Measurements from ENCODE around the gene IMPG1. TPM values are rescaled to one million over a fixed set of nuclear protein-coding genes. Genes with fewer than 3 reads are reported as not detected.

The IMPG1 gene
- total and polyA plus RNA-seq, 2 donors (not counting 1 experiment from before 2014, with no cell fraction given): not detected

DNA sequence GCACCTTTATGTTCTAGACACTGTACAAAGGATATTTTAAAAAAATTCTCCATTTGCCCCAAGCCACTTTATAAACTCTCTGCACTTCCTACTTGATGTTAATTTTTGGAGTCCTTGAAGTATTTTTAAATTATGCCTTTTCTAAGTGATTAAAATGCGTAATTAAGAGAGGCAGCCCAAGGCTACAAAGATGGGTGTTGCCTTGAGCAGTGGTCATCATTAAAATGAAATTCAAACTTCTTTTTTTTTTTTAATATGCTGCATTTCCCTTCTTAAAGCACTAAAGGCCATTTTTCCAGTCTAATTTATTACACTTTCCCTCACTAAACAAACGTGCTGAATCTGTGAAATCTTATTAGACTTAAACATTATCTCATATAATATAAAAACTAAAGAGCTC lies 102.4 kb downstream of the IMPG1 start:
- no peak for DNase-seq
- no peaks in the 10 kb centered on the region for H3K36me3 ChIP-seq (replicated peaks in 1 of 2; ENCODE audit: control extremely low read depth in 1 of 2, control insufficient read depth in 1 of 2, extremely low read depth in 1 of 2, insufficient read depth in 2 of 2, low read length in 1 of 2)
- no peaks in the 10 kb centered on the region for H4K20me1 ChIP-seq (ENCODE audit: control insufficient read depth, insufficient read depth, low read length, poor library complexity, severe bottlenecking)
- Mint-ChIP-seq H3K9me3 (ENCODE audit: insufficient read depth) (peaks cover 2% of the 10 kb centered on the region), H3K4me3 (no peak overlapping the region), H3K27ac (no peak overlapping the region), H3K4me1 (no peaks in the 10 kb centered on the region), H3K27me3 (no peaks in the 10 kb centered on the region)
- H3K27ac ChIP-seq (ENCODE audit: low read length in 2 of 2): no peak overlapping the region
- no CpG with 5 or more reads among the region's 2 CpGs for WGBS (ENCODE audit: insufficient coverage)
- H3K4me3 ChIP-seq (ENCODE audit: control extremely low read depth in 1 of 5, extremely low read depth in 1 of 5, insufficient read depth in 1 of 5, low read depth in 2 of 5, low read length in 4 of 5): no peak overlapping the region
- no peak for ATAC-seq (ENCODE audit: low read depth)
- H3K4me1 ChIP-seq (ENCODE audit: control insufficient read depth in 2 of 2, insufficient read depth in 2 of 2, low read length in 2 of 2): no peaks in the 10 kb centered on the region
- H3K9ac ChIP-seq (ENCODE audit: low read length): no peak overlapping the region
- H3K79me2 ChIP-seq (ENCODE audit: control insufficient read depth, insufficient read depth, low read length): no peaks in the 10 kb centered on the region
- POLR2A ChIA-PET: no interaction called here
- no peak overlapping the region for H3K4me2 ChIP-seq (replicated peaks; ENCODE audit: low read depth, low read length, poor library complexity, severe bottlenecking)
- TF ChIP-seq, protein P1, sequence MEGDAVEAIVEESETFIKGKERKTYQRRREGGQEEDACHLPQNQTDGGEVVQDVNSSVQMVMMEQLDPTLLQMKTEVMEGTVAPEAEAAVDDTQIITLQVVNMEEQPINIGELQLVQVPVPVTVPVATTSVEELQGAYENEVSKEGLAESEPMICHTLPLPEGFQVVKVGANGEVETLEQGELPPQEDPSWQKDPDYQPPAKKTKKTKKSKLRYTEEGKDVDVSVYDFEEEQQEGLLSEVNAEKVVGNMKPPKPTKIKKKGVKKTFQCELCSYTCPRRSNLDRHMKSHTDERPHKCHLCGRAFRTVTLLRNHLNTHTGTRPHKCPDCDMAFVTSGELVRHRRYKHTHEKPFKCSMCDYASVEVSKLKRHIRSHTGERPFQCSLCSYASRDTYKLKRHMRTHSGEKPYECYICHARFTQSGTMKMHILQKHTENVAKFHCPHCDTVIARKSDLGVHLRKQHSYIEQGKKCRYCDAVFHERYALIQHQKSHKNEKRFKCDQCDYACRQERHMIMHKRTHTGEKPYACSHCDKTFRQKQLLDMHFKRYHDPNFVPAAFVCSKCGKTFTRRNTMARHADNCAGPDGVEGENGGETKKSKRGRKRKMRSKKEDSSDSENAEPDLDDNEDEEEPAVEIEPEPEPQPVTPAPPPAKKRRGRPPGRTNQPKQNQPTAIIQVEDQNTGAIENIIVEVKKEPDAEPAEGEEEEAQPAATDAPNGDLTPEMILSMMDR (IDR thresholded peaks at IDR 0.05): no peak
- no peak for TF ChIP-seq EZH2 (IDR thresholded peaks at IDR 0.05; ENCODE audit: borderline replicate concordance, insufficient read depth, low read depth, low read length, poor library complexity, severe bottlenecking)
- CTCF ChIA-PET: no interaction called here
- H3K27me3 ChIP-seq (replicated peaks in 1 of 4; ENCODE audit: control extremely low read depth in 1 of 4, control insufficient read depth in 3 of 4, insufficient read depth in 4 of 4, low read length in 3 of 4): no peaks in the 10 kb centered on the region
- H3K9me3 ChIP-seq (ENCODE audit: control extremely low read depth in 1 of 3, control insufficient read depth in 2 of 3, insufficient read depth in 1 of 3, low read length in 2 of 3): no peaks in the 10 kb centered on the region
- intact Hi-C loops (cut with micrococcal nuclease): no loop called here
- no peak overlapping the region for H2AFZ ChIP-seq (ENCODE audit: insufficient read depth, low read depth, low read length, poor library complexity, severe bottlenecking)

DNA sequence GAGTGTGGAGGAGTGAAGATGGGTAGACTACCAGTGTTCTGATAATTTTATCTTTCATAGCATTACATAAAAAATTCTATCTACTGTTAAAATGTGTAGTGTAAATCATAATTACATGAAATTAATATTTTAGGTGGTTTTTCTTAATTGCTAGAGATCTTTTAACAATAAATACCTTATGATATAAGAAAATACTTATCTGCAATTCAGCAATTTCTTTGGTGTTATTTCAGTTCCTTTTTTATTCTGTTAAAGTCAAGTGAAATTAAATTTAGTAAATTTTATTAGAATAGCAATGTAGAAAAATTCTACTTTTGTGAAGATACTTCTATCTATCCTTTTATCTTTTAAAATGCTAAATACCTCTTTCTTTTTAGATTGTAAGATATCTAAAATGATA lies 104.3 kb downstream of the IMPG1 start:
- H3K27me3 ChIP-seq (replicated peaks in 1 of 4; ENCODE audit: control extremely low read depth in 1 of 4, control insufficient read depth in 3 of 4, insufficient read depth in 4 of 4, low read length in 3 of 4): no peaks in the 10 kb centered on the region
- Mint-ChIP-seq H3K9me3 (ENCODE audit: insufficient read depth) (peaks cover 2% of the 10 kb centered on the region), H3K27me3 (no peaks in the 10 kb centered on the region), H3K4me1 (no peaks in the 10 kb centered on the region), H3K27ac (no peak overlapping the region), H3K4me3 (no peak overlapping the region)
- no peak overlapping the region for H3K4me2 ChIP-seq (replicated peaks; ENCODE audit: low read depth, low read length, poor library complexity, severe bottlenecking)
- POLR2A ChIA-PET: no interaction called here
- H3K36me3 ChIP-seq (replicated peaks in 1 of 2; ENCODE audit: control extremely low read depth in 1 of 2, control insufficient read depth in 1 of 2, extremely low read depth in 1 of 2, insufficient read depth in 2 of 2, low read length in 1 of 2): no peaks in the 10 kb centered on the region
- no peak for DNase-seq
- CTCF ChIA-PET: no interaction called here
- H3K9me3 ChIP-seq (ENCODE audit: control extremely low read depth in 1 of 3, control insufficient read depth in 2 of 3, insufficient read depth in 1 of 3, low read length in 2 of 3): no peaks in the 10 kb centered on the region
- no peaks in the 10 kb centered on the region for H4K20me1 ChIP-seq (ENCODE audit: control insufficient read depth, insufficient read depth, low read length, poor library complexity, severe bottlenecking)
- no peak for TF ChIP-seq EZH2 (IDR thresholded peaks at IDR 0.05; ENCODE audit: borderline replicate concordance, insufficient read depth, low read depth, low read length, poor library complexity, severe bottlenecking)
- TF ChIP-seq, protein P1 (IDR thresholded peaks at IDR 0.05): no peak
- no peak overlapping the region for H3K4me3 ChIP-seq (ENCODE audit: control extremely low read depth in 1 of 5, extremely low read depth in 1 of 5, insufficient read depth in 1 of 5, low read depth in 2 of 5, low read length in 4 of 5)
- no peak overlapping the region for H3K27ac ChIP-seq (ENCODE audit: low read length in 2 of 2)
- H2AFZ ChIP-seq (ENCODE audit: insufficient read depth, low read depth, low read length, poor library complexity, severe bottlenecking): no peak overlapping the region
- H3K4me1 ChIP-seq (ENCODE audit: control insufficient read depth in 2 of 2, insufficient read depth in 2 of 2, low read length in 2 of 2): no peaks in the 10 kb centered on the region
- no peak overlapping the region for H3K9ac ChIP-seq (ENCODE audit: low read length)
- no peaks in the 10 kb centered on the region for H3K79me2 ChIP-seq (ENCODE audit: control insufficient read depth, insufficient read depth, low read length)
- intact Hi-C loops (cut with micrococcal nuclease): no loop called here
- ATAC-seq (ENCODE audit: low read depth): no peak
